HuH-7.5 (cell line): ENCODE measurements around the gene SFXN5.

Experiments used
- DNase-seq: peaks from one replicate; pipeline ENCODE4 v3.0.0; 2011; ENCODE audit warnings: low spot score

The SFXN5 gene

DNA sequence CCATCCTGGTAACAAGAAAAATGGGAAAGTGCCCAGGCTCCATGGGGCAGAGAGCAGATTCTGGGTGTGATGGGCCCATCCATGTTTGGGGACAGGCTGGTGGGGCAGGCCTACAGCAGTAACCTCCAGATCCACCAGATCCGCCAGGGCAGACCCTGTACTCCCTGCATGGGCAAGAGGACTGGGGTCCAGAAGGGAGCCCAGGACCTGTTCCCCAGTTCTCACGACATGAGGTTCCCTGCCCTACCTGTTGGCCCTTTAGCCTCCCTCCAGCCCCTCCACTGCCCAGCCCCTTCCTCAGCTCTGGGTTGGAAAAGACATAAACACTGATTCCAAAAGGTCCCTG is 115.5 kb downstream of the SFXN5 start:
- DNase-seq = no peak

DNA sequence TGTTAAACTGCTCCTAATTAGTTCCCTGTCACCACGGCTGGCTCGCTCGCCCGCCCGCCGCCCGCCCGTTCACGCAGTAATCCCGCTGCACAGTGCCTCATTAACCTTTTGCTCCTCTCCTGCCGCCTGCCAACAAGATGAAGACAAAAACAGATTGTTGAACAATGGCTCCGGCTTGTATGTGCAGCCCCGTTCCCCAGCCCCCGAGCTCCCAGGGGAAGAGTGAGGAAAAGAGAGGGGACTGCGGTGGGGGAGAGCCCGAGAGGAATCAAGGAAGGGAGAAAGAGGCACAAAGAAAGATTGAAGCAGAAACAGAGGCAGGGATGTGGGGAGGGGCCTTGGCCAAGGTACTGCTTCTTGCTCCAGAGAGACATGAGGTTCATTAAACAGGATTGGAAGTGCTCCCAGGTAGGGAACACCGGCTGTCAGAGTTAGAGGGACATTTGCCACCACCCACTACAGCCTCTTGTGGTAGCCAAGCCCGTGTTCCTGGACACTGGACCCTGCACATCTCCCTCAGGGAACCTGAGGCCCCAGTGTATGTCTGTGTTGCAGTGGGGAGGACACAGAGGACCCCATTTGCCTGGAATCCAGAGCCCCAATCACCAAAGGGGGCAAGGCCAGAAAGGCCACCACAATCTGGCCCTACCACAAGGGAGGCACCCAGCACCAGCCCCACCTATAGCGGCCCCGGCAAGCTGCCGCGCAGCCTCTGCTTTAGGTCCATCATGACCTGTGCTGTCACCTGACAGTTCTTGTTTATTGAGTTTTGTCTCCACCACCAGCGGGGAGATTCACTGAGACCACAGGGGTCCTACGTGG is 116.1 kb downstream of the SFXN5 start:
- DNase-seq = no peak

DNA sequence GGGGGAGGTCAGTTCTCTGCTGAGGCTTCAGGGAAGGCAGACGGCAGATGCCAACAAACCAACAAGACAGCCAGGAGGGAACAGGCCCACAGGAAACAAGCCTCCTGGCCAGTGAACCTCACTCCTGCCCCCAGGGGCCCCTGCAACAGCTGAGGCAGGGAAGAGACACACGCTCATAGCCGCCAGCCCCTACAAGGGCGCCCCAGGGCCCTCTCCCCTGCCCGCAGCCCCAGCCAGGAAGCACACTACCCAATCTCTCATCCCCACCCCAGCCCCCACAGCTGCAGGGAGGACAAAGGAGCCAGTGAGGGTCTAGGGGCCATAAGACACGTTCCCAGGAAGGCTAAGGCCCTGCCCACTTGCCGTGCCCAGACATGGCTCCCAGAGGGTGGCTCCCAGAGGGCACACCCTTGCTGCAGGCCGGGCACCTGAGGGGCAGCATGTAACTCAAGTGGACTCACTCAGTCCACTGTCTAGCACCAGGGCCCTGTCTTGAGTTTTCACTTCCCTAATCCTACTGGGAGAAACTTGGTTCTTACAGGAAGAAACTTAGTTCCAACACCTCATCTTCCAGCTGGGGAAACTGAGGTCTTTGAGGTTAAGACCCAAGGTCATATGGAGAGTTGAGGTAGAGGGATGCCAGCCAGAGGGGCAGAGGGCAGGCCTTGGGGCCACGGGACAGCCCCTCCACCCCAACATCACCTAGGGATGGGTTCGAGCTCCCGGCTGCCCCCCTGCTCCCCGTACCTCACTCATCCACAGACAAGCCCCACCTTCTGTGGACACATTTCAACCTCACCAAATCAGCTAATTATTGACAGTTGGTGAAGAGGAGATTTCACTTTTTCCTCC is 116.9 kb downstream of the SFXN5 start:
- no peak for DNase-seq

DNA sequence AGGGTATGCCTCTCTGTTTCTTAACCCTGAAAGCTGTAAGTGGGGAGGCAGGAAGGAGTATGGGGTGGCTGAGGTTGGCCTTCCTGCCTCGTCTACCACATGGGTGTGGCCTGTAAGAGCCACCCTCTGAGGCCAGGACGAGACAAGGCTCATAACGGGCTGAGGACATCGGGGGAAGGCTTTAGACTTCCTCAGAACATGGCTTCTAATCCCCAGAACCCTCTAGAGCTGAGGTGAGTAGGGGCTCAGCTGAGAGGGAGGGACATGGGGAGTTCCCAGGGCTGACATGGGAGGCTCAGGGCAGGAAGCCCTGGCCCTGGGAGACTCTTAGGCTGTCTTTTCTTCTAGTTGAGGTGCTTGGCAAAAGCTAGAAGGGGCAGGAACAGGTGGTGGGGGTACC is 117.5 kb downstream of the SFXN5 start:
- DNase-seq = no peak

DNA sequence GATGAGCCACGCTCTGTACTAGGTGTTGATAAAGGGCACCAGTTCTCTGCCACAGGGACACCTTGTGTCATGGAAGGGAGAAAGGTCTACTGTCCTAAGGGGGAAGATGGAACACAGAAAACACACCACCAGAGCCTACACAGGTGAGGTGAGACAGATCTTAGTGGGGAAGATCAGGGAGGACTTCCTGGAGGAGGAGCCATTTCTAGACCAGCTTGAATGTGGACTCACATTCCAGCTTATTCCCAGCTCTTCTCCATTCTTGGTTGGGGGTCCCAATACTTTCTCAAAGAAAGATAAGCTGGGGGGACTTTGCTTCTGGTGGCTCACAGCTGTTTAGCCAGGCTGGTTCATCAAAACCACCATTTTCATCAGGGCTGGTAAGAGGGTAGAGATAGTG is 118.0 kb downstream of the SFXN5 start:
- DNase-seq = no peak

DNA sequence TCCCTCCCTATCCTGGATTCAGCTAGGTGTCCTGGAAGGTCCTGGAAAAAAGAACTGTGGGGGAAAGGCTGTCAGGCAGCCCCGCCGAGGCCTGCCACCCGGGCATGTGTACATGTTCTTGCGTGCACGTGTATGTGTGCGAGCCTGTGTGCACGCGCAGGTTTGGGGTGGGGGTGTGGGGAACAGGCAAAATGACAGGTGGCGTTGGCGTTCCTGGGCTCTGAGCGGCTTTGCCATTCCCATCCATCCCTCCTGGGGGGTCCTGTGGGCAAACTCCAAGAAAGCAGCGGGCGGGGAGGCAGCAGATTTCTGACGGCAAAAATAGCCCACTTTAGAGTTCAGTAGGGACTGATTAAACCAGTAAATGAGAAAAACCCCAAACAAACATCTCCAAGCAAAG is 118.6 kb downstream of the SFXN5 start:
- DNase-seq = no peak

DNA sequence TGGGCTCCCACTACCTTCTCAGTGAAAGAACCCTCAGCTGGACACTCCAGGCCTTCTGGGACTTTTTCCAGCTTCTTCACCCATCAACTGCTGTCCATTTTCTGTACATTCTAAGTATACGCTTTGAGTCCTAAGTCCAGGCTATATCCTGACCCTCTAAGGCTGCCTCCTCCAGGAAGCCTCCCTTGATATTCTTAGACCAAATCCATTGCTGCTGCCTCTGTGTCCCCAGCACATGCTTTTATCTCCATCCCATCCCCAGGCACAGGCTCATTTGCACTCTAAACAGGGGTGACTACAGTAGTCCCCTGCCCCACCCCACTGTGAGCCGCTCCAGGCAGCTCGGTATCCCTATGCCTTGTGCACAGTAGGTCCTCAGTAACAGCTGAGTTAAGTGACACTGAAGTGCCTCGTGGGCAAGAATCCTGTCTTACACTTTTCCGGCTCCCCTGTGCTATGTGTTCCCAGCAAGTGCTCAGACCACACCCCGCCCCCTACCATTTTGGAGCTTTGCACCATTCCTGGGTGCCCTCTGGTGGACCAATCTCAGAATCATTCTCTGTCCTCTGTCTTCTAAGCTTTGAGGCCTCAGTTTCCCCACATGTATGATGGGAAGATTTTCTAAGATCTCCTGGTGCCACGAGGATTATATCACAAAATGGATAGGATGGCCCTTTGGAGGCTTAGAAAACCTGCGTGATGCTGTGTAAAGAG is 119.2 kb downstream of the SFXN5 start:
- DNase-seq = no peak

DNA sequence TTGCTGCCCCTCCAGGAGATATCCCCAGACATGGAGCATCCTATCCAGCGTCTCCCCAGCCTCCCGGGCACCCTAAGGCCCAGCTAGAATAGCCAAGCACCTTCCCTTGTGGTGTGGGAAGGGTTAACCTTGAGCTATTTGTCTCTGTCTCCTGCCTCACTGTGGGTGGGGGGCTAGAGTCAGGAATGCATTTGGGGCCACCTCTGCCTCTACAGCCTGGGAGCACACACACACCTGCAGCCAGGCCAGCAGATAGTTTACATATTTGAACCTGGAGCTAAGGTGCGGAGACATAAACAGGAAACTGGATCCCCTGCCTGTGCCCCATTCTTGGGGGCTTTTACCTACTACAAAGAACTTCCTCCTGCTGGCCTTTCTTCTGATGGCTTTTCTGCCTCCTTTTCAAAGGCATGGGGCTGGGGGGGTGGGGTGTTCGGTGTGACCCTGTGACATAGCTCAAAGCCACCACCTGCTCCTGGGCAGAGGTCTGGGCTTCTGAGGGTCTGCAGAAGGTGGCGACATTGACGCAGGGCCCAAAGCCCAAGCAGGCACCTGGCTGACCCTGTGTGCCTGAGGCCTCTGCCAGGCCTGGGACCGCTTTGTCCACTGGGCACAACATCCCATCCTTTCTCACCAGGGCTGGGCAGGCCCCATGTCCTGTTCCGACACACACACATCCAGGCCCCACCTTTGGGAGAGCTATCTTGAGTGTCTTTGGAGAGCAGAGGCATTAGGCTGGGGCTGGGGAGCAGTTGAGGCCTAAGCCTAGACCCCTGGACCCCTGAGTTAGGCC is 120.0 kb downstream of the SFXN5 start:
- no peak for DNase-seq

DNA sequence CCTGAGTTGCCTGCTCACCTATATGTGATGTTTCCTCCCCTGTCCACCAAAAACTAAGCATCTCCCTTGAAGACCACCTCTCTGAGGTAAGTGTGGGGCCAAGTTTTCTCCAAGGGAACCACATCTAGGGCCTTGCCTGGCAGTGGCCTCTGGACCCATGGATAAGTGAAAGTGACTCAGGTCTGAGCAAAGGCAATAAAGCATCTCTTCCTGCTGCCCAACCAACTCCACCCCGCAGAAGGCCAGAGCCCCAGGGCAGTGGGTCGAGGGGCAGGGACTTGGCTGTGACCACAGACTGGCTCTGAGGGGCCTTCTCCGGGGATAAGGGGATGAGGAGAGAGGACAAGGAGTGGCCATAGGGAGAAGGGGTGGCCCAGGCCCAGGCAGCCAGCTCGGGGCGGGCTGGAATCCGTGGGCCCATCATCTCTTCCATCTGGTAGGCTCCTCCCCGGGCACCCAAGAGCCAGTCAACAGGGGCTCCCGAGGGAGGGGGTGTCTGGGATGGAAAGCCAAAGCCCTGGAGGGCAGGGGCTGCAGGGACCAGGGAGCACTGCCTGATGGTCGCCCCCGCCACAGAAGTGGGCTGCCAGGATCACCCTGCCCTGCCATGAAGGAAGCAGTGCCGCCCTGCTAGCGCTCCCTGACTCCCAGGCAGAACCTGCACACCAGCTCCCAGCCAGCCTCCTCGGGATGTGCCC is 120.8 kb downstream of the SFXN5 start:
- no peak for DNase-seq

DNA sequence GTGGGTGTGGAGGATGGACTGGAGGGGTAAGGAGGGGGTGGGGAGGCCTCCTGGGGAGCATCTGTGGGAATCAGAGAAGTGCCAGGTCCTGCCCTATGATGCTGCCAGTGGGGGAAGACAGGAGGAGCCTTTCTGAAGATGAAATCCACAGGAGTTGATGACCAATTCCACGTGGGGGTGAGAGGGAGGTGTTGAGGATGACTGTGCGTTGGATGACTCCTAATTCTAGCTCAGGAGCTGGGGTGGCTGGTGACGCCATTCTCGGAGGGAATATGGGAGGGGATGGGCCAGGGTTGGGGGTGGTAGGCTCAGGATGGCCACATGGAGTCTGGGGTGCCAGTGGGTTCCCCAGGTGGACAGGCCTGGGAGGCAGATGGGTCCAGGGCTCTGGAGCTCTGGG is 121.9 kb downstream of the SFXN5 start:
- no peak for DNase-seq

DNA sequence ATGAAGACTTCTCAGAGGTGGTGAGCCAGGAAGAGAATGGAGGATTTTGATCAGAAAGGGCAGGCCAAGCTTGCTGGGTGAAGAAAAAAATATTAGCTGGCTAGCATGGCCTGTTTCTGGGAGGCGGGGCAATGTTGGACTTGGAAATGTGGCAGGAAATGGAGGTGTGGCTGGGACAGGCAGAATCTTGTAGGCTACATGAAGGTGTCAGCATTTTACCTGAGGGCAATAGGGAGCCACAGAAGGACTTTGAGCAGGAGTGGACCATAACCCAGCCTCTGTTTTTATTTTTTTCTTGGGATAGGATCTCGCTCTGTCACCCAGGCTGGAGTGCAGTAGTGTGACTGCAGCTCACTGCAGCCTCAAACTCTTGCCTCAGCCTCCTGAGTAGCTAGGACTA is 122.5 kb downstream of the SFXN5 start:
- DNase-seq = no peak

DNA sequence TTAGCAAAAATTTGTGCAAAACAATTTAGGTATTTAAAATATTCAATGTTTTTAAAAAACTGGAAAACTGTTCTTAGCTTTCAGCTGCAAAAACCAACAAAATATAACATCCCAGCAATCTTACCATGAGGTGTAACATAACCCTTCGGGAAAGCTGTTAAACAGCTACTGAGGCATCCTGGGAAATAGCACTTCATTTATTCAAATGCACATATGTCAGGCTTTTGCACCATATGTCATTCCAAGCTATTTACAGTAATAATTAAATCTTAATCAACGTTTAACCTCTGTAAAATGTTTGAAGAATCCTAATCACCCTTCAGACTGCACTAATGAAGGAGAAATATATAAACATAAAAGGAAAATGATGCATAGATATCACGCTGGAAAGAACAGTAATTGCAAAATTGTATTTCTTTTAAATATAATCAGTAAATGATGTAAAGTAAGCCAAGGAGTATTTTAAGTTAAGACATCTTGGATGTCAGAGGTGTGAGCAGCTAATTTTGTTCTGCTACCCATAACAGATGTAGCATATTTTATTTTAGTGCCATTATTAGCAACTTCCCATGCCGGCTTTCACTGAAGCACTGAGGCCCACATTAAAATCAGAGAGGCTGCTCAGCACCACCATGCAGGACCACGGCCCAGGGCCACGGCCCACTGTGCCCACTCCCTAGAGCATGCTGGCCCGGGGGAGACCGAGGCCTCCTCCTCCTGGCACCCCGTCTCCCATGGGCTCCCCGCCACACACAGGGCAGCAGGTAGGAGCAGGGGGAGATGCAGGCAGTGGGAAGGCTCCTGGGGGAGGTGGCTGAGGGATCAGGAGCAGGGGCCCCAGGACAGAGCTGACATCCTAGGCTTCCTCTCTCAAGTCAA is 123.3 kb downstream of the SFXN5 start:
- no peak for DNase-seq

DNA sequence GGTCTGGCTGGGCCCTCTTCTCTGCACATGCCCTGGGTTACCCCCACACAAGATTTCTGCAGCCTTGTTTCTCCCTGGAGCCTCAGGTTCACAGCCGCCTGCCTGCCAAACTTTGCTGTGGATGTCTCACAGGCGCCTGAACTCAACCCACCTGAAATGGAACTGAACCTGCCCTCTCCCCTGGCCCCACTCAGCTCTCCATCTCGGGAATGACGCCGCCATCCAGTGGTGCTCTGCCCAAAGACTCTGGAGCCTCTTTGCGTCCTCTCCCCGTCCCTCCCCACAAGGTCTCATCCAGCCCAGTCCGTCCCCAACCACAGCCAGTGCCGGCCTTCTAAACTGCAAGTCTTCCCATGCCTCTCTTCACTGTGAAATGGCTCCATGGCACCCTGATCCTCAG is 125.0 kb downstream of the SFXN5 start:
- no peak for DNase-seq

DNA sequence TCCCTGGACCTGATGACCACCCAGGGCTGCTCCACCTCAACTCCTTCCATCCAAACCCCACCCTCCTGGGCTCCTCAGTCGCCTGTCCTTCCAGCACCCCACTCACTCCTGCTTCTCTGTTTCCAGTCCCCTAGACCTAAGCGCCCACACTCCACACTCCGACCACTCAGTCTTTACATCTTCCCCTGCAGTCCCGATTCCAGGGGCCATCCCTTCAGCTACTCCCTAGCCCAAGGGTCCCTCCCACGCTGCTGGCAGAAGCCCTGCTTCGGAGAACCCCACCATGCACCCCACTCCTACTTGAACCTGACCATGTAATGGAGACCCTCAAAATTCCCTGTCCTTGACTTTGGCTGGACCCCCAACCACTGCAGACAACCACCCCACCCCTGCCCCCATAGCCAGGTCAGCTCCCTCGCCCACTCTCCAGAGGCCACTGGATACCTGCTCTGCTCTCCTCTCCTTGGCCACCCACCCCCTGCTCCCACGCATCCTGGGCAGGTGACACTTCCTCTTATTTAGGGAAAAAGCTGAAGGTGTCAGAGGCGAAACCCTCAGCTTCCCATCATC is 126.0 kb downstream of the SFXN5 start:
- DNase-seq = no peak

DNA sequence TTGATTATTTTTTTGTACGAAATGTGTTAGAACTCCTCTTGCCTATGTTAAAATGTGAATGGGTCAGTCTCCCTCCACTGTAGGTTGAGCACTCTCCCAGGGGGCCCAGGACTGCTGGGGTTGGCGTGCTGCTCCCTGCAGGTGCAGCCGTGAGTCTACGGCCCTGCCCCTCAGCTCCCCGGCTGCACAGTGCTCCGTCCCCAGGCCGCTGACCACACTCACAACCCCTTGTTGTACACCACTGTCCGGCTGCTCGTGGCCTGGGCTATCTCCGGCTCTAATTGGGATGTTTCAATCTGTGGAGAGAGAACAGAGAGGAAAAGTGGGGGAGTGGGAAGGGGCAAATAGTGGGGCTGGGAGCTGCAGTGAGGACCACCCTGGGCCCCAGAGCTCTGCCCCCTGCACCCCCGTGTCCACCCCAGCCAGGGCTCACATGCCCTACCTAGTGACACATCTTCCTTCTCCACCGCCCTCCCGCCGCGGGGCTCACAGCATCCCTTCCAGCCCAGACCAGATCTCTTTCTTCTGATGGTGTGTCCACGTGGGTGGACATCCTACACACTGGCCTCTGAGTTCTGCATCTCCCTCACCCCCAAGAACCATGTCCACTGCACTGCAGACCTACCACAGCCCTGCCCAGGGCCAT is 126.6 kb downstream of the SFXN5 start:
- DNase-seq = no peak

DNA sequence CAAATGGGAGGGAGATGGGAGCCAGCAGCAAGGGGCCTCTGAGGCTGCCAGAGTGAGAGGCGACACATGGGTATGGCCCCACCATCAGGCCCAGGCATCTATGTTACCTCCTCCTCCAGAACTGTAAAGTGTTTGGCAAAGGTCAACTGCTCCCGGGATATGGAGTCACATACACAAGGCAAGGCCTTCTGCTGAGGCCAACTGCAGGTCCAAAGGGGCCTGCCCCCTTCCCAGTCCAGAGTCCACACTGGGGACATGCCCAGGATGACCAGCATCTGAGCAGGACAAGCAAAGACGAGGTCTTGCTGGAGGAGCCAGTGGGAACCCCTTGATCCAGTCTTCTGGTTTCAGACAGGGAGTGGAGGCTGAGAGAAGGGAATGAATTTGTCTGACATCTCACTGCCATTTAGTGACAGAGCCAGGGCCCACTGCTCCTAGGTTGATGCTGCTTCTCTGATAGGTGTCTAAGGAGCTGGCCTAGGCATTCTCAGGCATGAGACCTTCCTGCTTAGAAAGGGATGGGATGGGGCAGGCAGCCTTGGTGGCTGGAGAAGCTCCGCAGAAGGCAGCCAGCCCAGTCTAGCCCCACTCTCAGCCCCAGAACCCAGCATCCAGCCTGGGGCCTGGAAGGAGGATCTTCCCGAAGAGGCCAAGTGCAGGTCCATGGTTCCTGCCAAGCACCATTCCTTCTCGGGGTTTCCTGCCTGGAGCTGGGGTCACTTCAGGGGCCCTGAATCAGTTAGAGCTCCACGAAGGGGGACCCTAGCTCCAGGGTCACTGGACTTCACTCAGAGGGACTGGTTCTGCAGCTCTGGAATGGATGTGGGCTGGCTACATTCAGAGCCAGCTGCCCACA is 127.7 kb downstream of the SFXN5 start:
- no peak for DNase-seq

DNA sequence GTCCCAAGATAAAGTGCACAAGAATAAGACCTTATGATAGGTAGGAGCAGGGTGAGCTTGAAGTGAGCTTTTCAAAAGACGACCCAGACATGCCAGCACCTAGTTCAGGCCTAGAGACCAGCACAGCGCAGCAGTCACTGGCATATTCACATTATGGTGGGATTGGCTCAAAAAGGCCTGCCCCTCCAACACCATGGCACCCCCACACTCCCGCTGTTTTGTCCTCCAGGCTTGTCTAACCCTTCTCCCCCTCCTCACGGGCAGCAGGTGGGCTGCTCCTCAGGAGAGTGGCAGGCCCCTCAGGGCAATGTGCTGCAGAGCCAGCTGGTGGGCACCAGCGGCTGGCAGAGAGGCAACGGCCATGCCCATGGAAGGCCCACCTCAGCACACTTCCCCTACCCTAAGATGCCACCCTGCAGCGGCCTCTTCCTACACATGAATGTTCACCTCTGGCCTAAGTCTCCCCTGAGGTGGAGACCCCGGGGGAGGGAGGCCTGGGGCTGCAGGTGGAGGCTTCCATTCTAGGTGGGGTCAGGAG is 128.6 kb downstream of the SFXN5 start:
- DNase-seq = no peak

DNA sequence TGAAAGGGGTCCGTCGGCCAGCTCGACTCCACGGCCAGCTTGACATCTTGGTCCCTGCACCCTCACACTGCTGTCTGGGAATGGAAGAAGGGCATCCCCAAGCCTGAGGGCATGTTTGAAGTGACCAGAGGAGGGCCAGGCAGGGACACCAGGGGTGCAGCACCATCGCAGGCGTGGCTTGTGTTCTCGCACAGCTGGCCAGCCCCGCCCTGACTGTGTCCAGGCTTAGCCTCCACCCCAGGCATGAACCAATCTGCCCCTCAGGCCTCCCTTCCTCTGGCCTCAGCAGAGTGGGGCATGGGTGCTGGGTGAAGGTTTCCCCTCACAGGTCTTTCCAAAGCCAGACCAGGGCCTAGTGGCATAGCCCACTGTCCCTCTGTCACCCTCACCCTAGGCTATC is 129.2 kb downstream of the SFXN5 start:
- no peak for DNase-seq
